GM23338 (cell line): ENCODE measurements around the gene SAMD4A. TPM values are rescaled to one million over a fixed set of nuclear protein-coding genes. Genes with fewer than 3 reads are reported as not detected.

Experiments
- ATAC-seq: fragments of 200-7000 bp; cut with Tn5 transposase; 3 replicates; pipeline ENCODE4 v1.9.1; 2020
- DNase-seq: peaks from one replicate; pipeline ENCODE4 v3.0.0-alpha.2; 2015; ENCODE audit warnings: low spot score
- H2AFZ ChIP-seq: fragments of 200-600 bp; sonication (generic); 2 replicates; pipeline ENCODE4 v1.8.0; 2016; ENCODE audit warnings: antibody characterized with exemption, mild to moderate bottlenecking, moderate library complexity
- H3F3A ChIP-seq: fragments of 200-600 bp; sonication (generic); replicated peaks from 2 replicates; pipeline ENCODE4 v1.8.0; 2017; ENCODE audit warnings: antibody characterized with exemption, mixed run types, low read depth
- H3K27ac ChIP-seq: fragments of 200-600 bp; sonication (generic); 2 replicates; pipeline ENCODE4 v1.6.1; 2016; ENCODE audit warnings: low read depth
- H3K27me3 ChIP-seq: fragments of 200-600 bp; sonication (generic); 2 replicates; pipeline ENCODE4 v1.8.0; 2016; ENCODE audit warnings: mild to moderate bottlenecking, mixed run types, moderate library complexity; ENCODE audit not compliant: insufficient read depth
- H3K36me3 ChIP-seq: fragments of 200-600 bp; sonication (generic); 2 replicates; pipeline ENCODE4 v1.8.0; 2016; ENCODE audit warnings: mild to moderate bottlenecking; ENCODE audit not compliant: insufficient read depth
- H3K4me1 ChIP-seq: fragments of 200-600 bp; sonication (generic); 2 replicates; pipeline ENCODE4 v1.8.0; 2016; ENCODE audit warnings: mild to moderate bottlenecking, moderate library complexity; ENCODE audit not compliant: insufficient read depth
- H3K4me2 ChIP-seq: fragments of 200-600 bp; sonication (generic); 2 replicates; pipeline ENCODE4 v1.7.1; 2017; ENCODE audit warnings: mixed run types
- H3K4me3 ChIP-seq: fragments of 200-600 bp; sonication (generic); 2 replicates; pipeline ENCODE4 v1.6.1; 2016; ENCODE audit warnings: mixed run types
- H3K79me2 ChIP-seq: fragments of 200-600 bp; sonication (generic); replicated peaks from 2 replicates; pipeline ENCODE4 v1.8.0; 2017; ENCODE audit warnings: mild to moderate bottlenecking; ENCODE audit not compliant: insufficient read depth
- H3K9me2 ChIP-seq: fragments of 200-600 bp; sonication (generic); 2 replicates; pipeline ENCODE4 v1.8.0; 2017; ENCODE audit not compliant: insufficient read depth
- H4K20me1 ChIP-seq: fragments of 200-600 bp; sonication (generic); replicated peaks from 2 replicates; pipeline ENCODE4 v1.8.0; 2017; ENCODE audit warnings: mild to moderate bottlenecking; ENCODE audit not compliant: insufficient read depth
- H3K27ac Mint-ChIP-seq: 2 replicates; pipeline ENCODE4 v1.8.0; 2020; ENCODE audit warnings: inconsistent platforms, mild to moderate bottlenecking, moderate library complexity, mixed read lengths
- H3K27me3 Mint-ChIP-seq: 3 replicates; pipeline ENCODE4 v1.8.0; 2022; ENCODE audit warnings: low read depth, mild to moderate bottlenecking, moderate library complexity, mixed read lengths, inconsistent platforms; ENCODE audit not compliant: insufficient read depth, poor library complexity
- H3K36me3 Mint-ChIP-seq: 3 replicates; pipeline ENCODE4 v1.8.0; 2021; ENCODE audit warnings: low read depth, mild to moderate bottlenecking, inconsistent platforms, moderate library complexity, mixed read lengths
- H3K4me1 Mint-ChIP-seq: 3 replicates; pipeline ENCODE4 v1.8.0; 2020; ENCODE audit warnings: mild to moderate bottlenecking, inconsistent platforms, mixed read lengths
- H3K4me3 Mint-ChIP-seq: 3 replicates; pipeline ENCODE4 v1.8.0; 2021; ENCODE audit warnings: moderate library complexity, mild to moderate bottlenecking, inconsistent platforms, mixed read lengths
- H3K9me3 Mint-ChIP-seq: 3 replicates; pipeline ENCODE4 v1.8.0; 2020; ENCODE audit warnings: moderate library complexity, mild to moderate bottlenecking, inconsistent platforms, mixed read lengths
- CTCF ChIP-seq, 2 experiments: fragments of 200-600 bp in 1 of 2; sonication (generic) in 1 of 2; conservative IDR thresholded peaks; 2 replicates each; pipeline versions ENCODE4 v1.5.1 to v1.6.1; 2016 to 2017; ENCODE audit warnings: antibody characterized with exemption in 2 of 2, low read depth in 2 of 2, mild to moderate bottlenecking in 2 of 2, moderate library complexity in 1 of 2
- EZH2phosphoT487 ChIP-seq: fragments of 200-600 bp; sonication (generic); IDR thresholded peaks from one replicate; pipeline ENCODE4 v1.8.1; 2018; ENCODE audit warnings: antibody characterized with exemption; ENCODE audit not compliant: unreplicated experiment
- POLR2AphosphoS5 ChIP-seq: IDR thresholded peaks from 2 replicates; pipeline ENCODE4 v1.6.1; 2016; ENCODE audit warnings: antibody characterized with exemption, low read depth
- ZNF114 ChIP-seq: fragments of 250-450 bp; sonication (Bioruptor Pico); IDR thresholded peaks from 2 replicates; pipeline ENCODE4 v1.5.0; 2020; ENCODE audit warnings: mild to moderate bottlenecking, moderate library complexity
- ZNF331 ChIP-seq: fragments of 250-450 bp; sonication (Bioruptor Pico); IDR thresholded peaks from 2 replicates; pipeline ENCODE4 v1.5.0; 2020; ENCODE audit warnings: low read depth, mild to moderate bottlenecking, moderate library complexity
- polyA plus RNA-seq: library from polyadenylated mRNA; unstranded; fragments of >200 nt; fragmentation: Nextera tagmentation; extraction: Ambion mirVana; gene quantifications from 2 replicates; pipeline ENCODE4 v1.2.1, GENCODE V29; 2016
- total RNA-seq: library from RNA; depleted of rRNA; stranded (reverse); fragments of >200 nt; shearing (Covaris generic); gene quantifications from 2 replicates; pipeline ENCODE4 v1.2.3, GENCODE V29; 2014
- TF ChIP-seq, protein P1 (sequence below): fragments of 250-450 bp; sonication (Bioruptor Pico); IDR thresholded peaks from 2 replicates; pipeline ENCODE4 v1.5.0; 2020; ENCODE audit warnings: mild to moderate bottlenecking, moderate library complexity
- TF ChIP-seq, protein P2 (sequence below): IDR thresholded peaks from one replicate; pipeline ENCODE4 v1.6.1; 2018; ENCODE audit warnings: antibody characterized with exemption; ENCODE audit not compliant: unreplicated experiment

The SAMD4A gene
- total and polyA plus RNA-seq, 2 experiments from 2014 or later, result 1.6 to 6.9 TPM

DNA sequence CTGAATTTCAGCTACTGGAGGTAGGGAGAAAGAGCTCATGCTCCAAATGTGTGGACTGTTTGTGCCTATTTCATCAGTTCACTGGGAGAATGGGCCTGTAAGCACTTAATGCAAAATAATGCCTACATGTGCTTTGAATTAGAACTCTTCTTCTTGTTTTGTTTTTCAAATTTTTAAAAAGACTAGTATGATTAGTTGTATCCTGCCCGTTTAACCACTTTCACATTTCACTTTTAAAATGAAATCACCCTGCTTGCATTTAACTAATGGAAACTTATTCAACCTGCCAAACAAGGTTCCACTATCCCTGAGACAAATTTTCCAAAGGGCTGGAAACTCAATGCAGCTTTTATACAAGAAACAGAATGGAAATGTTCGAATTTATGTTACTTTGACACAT lies 79.7 kb downstream of the SAMD4A start (continued):
- TF ChIP-seq, protein P1, sequence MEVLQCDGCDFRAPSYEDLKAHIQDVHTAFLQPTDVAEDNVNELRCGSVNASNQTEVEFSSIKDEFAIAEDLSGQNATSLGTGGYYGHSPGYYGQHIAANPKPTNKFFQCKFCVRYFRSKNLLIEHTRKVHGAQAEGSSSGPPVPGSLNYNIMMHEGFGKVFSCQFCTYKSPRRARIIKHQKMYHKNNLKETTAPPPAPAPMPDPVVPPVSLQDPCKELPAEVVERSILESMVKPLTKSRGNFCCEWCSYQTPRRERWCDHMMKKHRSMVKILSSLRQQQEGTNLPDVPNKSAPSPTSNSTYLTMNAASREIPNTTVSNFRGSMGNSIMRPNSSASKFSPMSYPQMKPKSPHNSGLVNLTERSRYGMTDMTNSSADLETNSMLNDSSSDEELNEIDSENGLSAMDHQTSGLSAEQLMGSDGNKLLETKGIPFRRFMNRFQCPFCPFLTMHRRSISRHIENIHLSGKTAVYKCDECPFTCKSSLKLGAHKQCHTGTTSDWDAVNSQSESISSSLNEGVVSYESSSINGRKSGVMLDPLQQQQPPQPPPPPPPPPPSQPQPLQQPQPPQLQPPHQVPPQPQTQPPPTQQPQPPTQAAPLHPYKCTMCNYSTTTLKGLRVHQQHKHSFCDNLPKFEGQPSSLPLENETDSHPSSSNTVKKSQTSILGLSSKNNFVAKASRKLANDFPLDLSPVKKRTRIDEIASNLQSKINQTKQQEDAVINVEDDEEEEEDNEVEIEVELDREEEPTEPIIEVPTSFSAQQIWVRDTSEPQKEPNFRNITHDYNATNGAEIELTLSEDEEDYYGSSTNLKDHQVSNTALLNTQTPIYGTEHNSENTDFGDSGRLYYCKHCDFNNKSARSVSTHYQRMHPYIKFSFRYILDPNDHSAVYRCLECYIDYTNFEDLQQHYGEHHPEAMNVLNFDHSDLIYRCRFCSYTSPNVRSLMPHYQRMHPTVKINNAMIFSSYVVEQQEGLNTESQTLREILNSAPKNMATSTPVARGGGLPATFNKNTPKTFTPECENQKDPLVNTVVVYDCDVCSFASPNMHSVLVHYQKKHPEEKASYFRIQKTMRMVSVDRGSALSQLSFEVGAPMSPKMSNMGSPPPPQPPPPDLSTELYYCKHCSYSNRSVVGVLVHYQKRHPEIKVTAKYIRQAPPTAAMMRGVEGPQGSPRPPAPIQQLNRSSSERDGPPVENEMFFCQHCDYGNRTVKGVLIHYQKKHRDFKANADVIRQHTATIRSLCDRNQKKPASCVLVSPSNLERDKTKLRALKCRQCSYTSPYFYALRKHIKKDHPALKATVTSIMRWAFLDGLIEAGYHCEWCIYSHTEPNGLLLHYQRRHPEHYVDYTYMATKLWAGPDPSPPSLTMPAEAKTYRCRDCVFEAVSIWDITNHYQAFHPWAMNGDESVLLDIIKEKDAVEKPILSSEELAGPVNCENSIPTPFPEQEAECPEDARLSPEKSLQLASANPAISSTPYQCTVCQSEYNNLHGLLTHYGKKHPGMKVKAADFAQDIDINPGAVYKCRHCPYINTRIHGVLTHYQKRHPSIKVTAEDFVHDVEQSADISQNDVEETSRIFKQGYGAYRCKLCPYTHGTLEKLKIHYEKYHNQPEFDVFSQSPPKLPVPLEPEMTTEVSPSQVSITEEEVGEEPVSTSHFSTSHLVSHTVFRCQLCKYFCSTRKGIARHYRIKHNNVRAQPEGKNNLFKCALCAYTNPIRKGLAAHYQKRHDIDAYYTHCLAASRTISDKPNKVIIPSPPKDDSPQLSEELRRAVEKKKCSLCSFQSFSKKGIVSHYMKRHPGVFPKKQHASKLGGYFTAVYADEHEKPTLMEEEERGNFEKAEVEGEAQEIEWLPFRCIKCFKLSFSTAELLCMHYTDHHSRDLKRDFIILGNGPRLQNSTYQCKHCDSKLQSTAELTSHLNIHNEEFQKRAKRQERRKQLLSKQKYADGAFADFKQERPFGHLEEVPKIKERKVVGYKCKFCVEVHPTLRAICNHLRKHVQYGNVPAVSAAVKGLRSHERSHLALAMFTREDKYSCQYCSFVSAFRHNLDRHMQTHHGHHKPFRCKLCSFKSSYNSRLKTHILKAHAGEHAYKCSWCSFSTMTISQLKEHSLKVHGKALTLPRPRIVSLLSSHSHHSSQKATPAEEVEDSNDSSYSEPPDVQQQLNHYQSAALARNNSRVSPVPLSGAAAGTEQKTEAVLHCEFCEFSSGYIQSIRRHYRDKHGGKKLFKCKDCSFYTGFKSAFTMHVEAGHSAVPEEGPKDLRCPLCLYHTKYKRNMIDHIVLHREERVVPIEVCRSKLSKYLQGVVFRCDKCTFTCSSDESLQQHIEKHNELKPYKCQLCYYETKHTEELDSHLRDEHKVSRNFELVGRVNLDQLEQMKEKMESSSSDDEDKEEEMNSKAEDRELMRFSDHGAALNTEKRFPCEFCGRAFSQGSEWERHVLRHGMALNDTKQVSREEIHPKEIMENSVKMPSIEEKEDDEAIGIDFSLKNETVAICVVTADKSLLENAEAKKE (CRISPR knock-in tag), result no peak
- TF ChIP-seq, protein P2, sequence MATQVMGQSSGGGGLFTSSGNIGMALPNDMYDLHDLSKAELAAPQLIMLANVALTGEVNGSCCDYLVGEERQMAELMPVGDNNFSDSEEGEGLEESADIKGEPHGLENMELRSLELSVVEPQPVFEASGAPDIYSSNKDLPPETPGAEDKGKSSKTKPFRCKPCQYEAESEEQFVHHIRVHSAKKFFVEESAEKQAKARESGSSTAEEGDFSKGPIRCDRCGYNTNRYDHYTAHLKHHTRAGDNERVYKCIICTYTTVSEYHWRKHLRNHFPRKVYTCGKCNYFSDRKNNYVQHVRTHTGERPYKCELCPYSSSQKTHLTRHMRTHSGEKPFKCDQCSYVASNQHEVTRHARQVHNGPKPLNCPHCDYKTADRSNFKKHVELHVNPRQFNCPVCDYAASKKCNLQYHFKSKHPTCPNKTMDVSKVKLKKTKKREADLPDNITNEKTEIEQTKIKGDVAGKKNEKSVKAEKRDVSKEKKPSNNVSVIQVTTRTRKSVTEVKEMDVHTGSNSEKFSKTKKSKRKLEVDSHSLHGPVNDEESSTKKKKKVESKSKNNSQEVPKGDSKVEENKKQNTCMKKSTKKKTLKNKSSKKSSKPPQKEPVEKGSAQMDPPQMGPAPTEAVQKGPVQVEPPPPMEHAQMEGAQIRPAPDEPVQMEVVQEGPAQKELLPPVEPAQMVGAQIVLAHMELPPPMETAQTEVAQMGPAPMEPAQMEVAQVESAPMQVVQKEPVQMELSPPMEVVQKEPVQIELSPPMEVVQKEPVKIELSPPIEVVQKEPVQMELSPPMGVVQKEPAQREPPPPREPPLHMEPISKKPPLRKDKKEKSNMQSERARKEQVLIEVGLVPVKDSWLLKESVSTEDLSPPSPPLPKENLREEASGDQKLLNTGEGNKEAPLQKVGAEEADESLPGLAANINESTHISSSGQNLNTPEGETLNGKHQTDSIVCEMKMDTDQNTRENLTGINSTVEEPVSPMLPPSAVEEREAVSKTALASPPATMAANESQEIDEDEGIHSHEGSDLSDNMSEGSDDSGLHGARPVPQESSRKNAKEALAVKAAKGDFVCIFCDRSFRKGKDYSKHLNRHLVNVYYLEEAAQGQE, result no peak
- TF ChIP-seq EZH2phosphoT487, result no peak

GRCh38 chr14:54647378-54647777 lies 80.5 kb downstream of the SAMD4A start:
- no peaks in the 10 kb centered on the region for H3K27me3 Mint-ChIP-seq
- peaks cover 18% of the 10 kb centered on the region for H3K4me1 ChIP-seq
- TF ChIP-seq ZNF114 (no peak), CTCF (conservative IDR thresholded peaks at IDR 0.05; ENCODE audit: low read depth in 2 of 2) (no peak), ZNF331 (CRISPR knock-in tag) (no peak), POLR2AphosphoS5 (no peak)

More at GRCh38 chr14:54647378-54647777, 80.5 kb downstream of the SAMD4A start:
- no peaks in the 10 kb centered on the region for H4K20me1 ChIP-seq
- no peaks in the 10 kb centered on the region for H3K9me3 Mint-ChIP-seq
- H3K36me3 ChIP-seq, result no peaks in the 10 kb centered on the region
- H3K27me3 ChIP-seq, result no peaks in the 10 kb centered on the region
- H2AFZ ChIP-seq, result no peak overlapping the region
- no peak for ATAC-seq
- H3K9me2 ChIP-seq, result no peaks in the 10 kb centered on the region
- no peak overlapping the region for H3K4me3 Mint-ChIP-seq
- H3K36me3 Mint-ChIP-seq, result no peaks in the 10 kb centered on the region
- H3K4me2 ChIP-seq, result no peak overlapping the region
- no peak for DNase-seq
- H3K4me1 Mint-ChIP-seq, result peaks cover 21% of the 10 kb centered on the region
- H3K79me2 ChIP-seq, result no peaks in the 10 kb centered on the region
- H3K27ac Mint-ChIP-seq, result no peak overlapping the region
- H3F3A ChIP-seq, result no peaks in the 10 kb centered on the region
- H3K27ac ChIP-seq, result no peak overlapping the region
- H3K4me3 ChIP-seq, result no peak overlapping the region
